HCT116 (cell line): ENCODE measurements around the gene EVL. TPM values are rescaled to one million over a fixed set of nuclear protein-coding genes. Genes with fewer than 3 reads are reported as not detected.

Source experiments
- ATAC-seq: fragments of 200-7000 bp; cut with Tn5 transposase; 2 replicates; pipeline ENCODE4 v1.9.1; 2020; ENCODE audit warnings: mild to moderate bottlenecking, moderate library complexity
- BruUV-seq: library from RNA; stranded (reverse); fragments of 400-500 nt; replicated peaks from 2 replicates; lab custom pipeline; 2021; lab: Mats Ljungman, UMichigan
- CTCF ChIA-PET: fragments of 300-600 bp; sonication (Branson Sonifier 250); formaldehyde crosslinking; loops from one replicate; lab custom pipeline; 2021; ENCODE audit warnings: antibody characterized with exemption; lab: Charles Lee
- POLR2A ChIA-PET: fragments of 300-600, 350-600 bp; sonication (Branson Sonifier 250); formaldehyde crosslinking; loops from one replicate; lab custom pipeline; 2021; ENCODE audit warnings: antibody characterized with exemption; lab: Charles Lee
- RAD21 ChIA-PET, 2 experiments: fragments of 300-600 bp; sonication (Branson Sonifier 250); formaldehyde crosslinking; loops; one replicate each; lab custom pipeline; 2023; ENCODE audit warnings: low total read pairs in 2 of 2; ENCODE audit not compliant: uncharacterized antibody in 2 of 2, unreplicated experiment in 2 of 2, low non-redundant PET in 1 of 2; lab: Charles Lee
- DNase-seq: peaks from one replicate; pipeline ENCODE4 v3.0.0-alpha.2; 2010; ENCODE audit warnings: low read depth, low spot score
- H2AFZ ChIP-seq: fragments of 200-600 bp; shearing (Covaris generic), sonication (generic); 2 replicates; pipeline ENCODE4 v1.6.1; 2017; ENCODE audit warnings: low read depth, mixed run types, mixed read lengths, antibody characterized with exemption, low read length; ENCODE audit not compliant: poor library complexity, severe bottlenecking
- H3K27ac ChIP-seq: 2 replicates; pipeline ENCODE4 v1.5.1; 2012; ENCODE audit warnings: low read depth, low read length
- H3K27me3 ChIP-seq: fragments of 200-600 bp; sonication (generic); 2 replicates; pipeline ENCODE4 v1.6.1; 2016; ENCODE audit warnings: mixed run types, low read length, mixed read lengths; ENCODE audit not compliant: insufficient read depth
- H3K36me3 ChIP-seq, 2 experiments: fragments of 200-500 bp in 1 of 2; fragments of 200-600 bp in 1 of 2; sonication (Bioruptor generic) in 1 of 2; sonication (generic) in 1 of 2; 2 replicates each; pipeline versions ENCODE4 v1.5.1 to v1.6.1; 2014 to 2016; ENCODE audit warnings: low read length in 2 of 2, inconsistent platforms in 1 of 2, mixed read lengths in 1 of 2, mixed run types in 1 of 2; ENCODE audit not compliant: insufficient read depth in 2 of 2, control insufficient read depth in 1 of 2
- H3K4me1 ChIP-seq, 2 experiments: fragments of 200-600 bp in 1 of 2; sonication (generic) in 1 of 2; 2 replicates each; pipeline versions ENCODE4 v1.5.1 to v1.6.1; 2012 to 2017; ENCODE audit warnings: low read length in 2 of 2, inconsistent platforms in 1 of 2, mild to moderate bottlenecking in 1 of 2, mixed read lengths in 1 of 2, mixed run types in 1 of 2, moderate library complexity in 1 of 2; ENCODE audit not compliant: insufficient read depth in 2 of 2, control insufficient read depth in 1 of 2
- H3K4me2 ChIP-seq: fragments of 200-600 bp; sonication (generic); 2 replicates; pipeline ENCODE4 v1.6.1; 2017; ENCODE audit warnings: mixed run types, low read length, mixed read lengths
- H3K4me3 ChIP-seq, 2 experiments: fragments of 200-600 bp in 1 of 2; sonication (generic) in 1 of 2; replicated peaks in 1 of 2; 2 replicates each; pipeline ENCODE4 v1.5.1; 2011 to 2016; ENCODE audit warnings: low read length in 2 of 2, control low read depth in 1 of 2, low read depth in 1 of 2, mild to moderate bottlenecking in 1 of 2, mixed read lengths in 1 of 2, mixed run types in 1 of 2
- H3K79me2 ChIP-seq: fragments of 200-600 bp; sonication (generic); 2 replicates; pipeline ENCODE4 v1.6.1; 2017; ENCODE audit warnings: mild to moderate bottlenecking, mixed run types, low read length, moderate library complexity, mixed read lengths; ENCODE audit not compliant: insufficient read depth
- H3K9ac ChIP-seq: fragments of 200-600 bp; sonication (generic); 2 replicates; pipeline ENCODE4 v1.6.1; 2016; ENCODE audit warnings: low read length, mixed read lengths
- H3K9me2 ChIP-seq: fragments of 200-600 bp; sonication (generic), shearing (Covaris generic); 2 replicates; pipeline ENCODE4 v1.6.1; 2017; ENCODE audit warnings: mixed run types, mild to moderate bottlenecking, moderate library complexity; ENCODE audit not compliant: insufficient read depth
- H3K9me3 ChIP-seq, 2 experiments: fragments of 200-500 bp in 1 of 2; fragments of 200-600 bp in 1 of 2; sonication (Bioruptor generic) in 1 of 2; sonication (generic) in 1 of 2; 2 replicates each; pipeline ENCODE4 v1.6.1; 2014 to 2017; ENCODE audit warnings: low read length in 2 of 2, mixed read lengths in 2 of 2, inconsistent platforms in 1 of 2, low read depth in 1 of 2, mild to moderate bottlenecking in 1 of 2, mixed run types in 1 of 2, moderate library complexity in 1 of 2; ENCODE audit not compliant: control insufficient read depth in 1 of 2, insufficient read depth in 1 of 2
- H4K20me1 ChIP-seq: fragments of 200-600 bp; sonication (generic), shearing (Covaris generic); 2 replicates; pipeline ENCODE4 v1.6.1; 2017; ENCODE audit warnings: mixed run types, mild to moderate bottlenecking, moderate library complexity; ENCODE audit not compliant: insufficient read depth
- ATF3 ChIP-seq: IDR thresholded peaks from 2 replicates; pipeline ENCODE4 v1.6.1; 2012
- CBX3 ChIP-seq: IDR thresholded peaks from 2 replicates; pipeline ENCODE4 v1.6.1; 2012; ENCODE audit warnings: low read depth
- EGR1 ChIP-seq: IDR thresholded peaks from 2 replicates; pipeline ENCODE4 v1.6.1; 2012; ENCODE audit warnings: low read depth
- EZH2 ChIP-seq: fragments of 200-600 bp; sonication (generic); IDR thresholded peaks from 2 replicates; pipeline ENCODE4 v1.6.1; 2017; ENCODE audit warnings: antibody characterized with exemption, mixed run types
- FOSL1 ChIP-seq: IDR thresholded peaks from 2 replicates; pipeline ENCODE4 v1.6.1; 2012; ENCODE audit warnings: low read depth
- JUND ChIP-seq: IDR thresholded peaks from 2 replicates; pipeline ENCODE4 v1.6.1; 2012
- MAX ChIP-seq: IDR thresholded peaks from 2 replicates; pipeline ENCODE4 v1.6.1; 2012
- SIN3A ChIP-seq: IDR thresholded peaks from 2 replicates; pipeline ENCODE4 v1.6.1; 2012; ENCODE audit warnings: low read depth
- SP1 ChIP-seq: IDR thresholded peaks from 2 replicates; pipeline ENCODE4 v1.6.1; 2012; ENCODE audit warnings: low read depth
- SRF ChIP-seq: IDR thresholded peaks from 2 replicates; pipeline ENCODE4 v1.6.1; 2012; ENCODE audit warnings: low read depth
- YY1 ChIP-seq: IDR thresholded peaks from 2 replicates; pipeline ENCODE4 v1.6.1; 2011; ENCODE audit warnings: low read length, low read depth, moderate library complexity, mild to moderate bottlenecking; ENCODE audit not compliant: insufficient replicate concordance; ENCODE audit errors: extremely low read depth
- ZFX ChIP-seq: fragments of 450-650 bp; IDR thresholded peaks from 2 replicates; pipeline ENCODE4 v1.6.1; 2017
- ZNF274 ChIP-seq: fragments of 200-500 bp; sonication (Bioruptor generic); IDR thresholded peaks from 2 replicates; pipeline ENCODE4 v1.6.1; 2014; ENCODE audit warnings: mild to moderate bottlenecking, low read depth, low read length, inconsistent platforms
- intact Hi-C: fragments of 100-400 bp; cut with micrococcal nuclease; formaldehyde crosslinking; loops from 2 replicates; pipeline ENCODE4 v1.10.0; 2022
- total RNA-seq: library from RNA; stranded (reverse); gene quantifications from one replicate; pipeline ENCODE4 v1.2.1, GENCODE V29; 2021; ENCODE audit not compliant: unreplicated experiment
- TF ChIP-seq, protein P1 (sequence below): IDR thresholded peaks from 2 replicates; pipeline ENCODE4 v1.6.1; 2012; ENCODE audit warnings: low read depth

EVL gene
- total RNA-seq, 1 experiment from 2014 or later = 19.9 TPM

- H3K9me3 ChIP-seq = no peaks in the 10 kb centered on the region
- TF ChIP-seq ZNF274 (no peak), SIN3A (no peak), ZFX (no peak)
- TF ChIP-seq, protein P1, sequence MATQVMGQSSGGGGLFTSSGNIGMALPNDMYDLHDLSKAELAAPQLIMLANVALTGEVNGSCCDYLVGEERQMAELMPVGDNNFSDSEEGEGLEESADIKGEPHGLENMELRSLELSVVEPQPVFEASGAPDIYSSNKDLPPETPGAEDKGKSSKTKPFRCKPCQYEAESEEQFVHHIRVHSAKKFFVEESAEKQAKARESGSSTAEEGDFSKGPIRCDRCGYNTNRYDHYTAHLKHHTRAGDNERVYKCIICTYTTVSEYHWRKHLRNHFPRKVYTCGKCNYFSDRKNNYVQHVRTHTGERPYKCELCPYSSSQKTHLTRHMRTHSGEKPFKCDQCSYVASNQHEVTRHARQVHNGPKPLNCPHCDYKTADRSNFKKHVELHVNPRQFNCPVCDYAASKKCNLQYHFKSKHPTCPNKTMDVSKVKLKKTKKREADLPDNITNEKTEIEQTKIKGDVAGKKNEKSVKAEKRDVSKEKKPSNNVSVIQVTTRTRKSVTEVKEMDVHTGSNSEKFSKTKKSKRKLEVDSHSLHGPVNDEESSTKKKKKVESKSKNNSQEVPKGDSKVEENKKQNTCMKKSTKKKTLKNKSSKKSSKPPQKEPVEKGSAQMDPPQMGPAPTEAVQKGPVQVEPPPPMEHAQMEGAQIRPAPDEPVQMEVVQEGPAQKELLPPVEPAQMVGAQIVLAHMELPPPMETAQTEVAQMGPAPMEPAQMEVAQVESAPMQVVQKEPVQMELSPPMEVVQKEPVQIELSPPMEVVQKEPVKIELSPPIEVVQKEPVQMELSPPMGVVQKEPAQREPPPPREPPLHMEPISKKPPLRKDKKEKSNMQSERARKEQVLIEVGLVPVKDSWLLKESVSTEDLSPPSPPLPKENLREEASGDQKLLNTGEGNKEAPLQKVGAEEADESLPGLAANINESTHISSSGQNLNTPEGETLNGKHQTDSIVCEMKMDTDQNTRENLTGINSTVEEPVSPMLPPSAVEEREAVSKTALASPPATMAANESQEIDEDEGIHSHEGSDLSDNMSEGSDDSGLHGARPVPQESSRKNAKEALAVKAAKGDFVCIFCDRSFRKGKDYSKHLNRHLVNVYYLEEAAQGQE = no peak
- ChIA-PET RAD21 (no interaction called here), CTCF (interaction anchor here (0.8 kb wide), 1 partner anchor 8 kb away, joined by 3 read pairs; no protein-coding TSS in a partner anchor), POLR2A (no interaction called here)
- no peak overlapping the region for H3K4me2 ChIP-seq
- no peaks in the 10 kb centered on the region for H3K36me3 ChIP-seq
- H3K9ac ChIP-seq = no peak overlapping the region
- DNase-seq (no peak), ATAC-seq (no peak)
- no TSS peak for BruUV-seq
- no peaks in the 10 kb centered on the region for H3K9me2 ChIP-seq
- no peaks in the 10 kb centered on the region for H4K20me1 ChIP-seq
- peaks cover 0 to 7% of the 10 kb centered on the region in 2 experiments; a peak in 2 of 4 replicates for H3K4me1 ChIP-seq
- intact Hi-C loops = no loop called here
- H3K79me2 ChIP-seq = no peaks in the 10 kb centered on the region
- H2AFZ ChIP-seq = no peak overlapping the region
- no peaks in the 10 kb centered on the region for H3K27me3 ChIP-seq
- H3K4me3 ChIP-seq = no peak overlapping the region
- H3K27ac ChIP-seq = no peak overlapping the region
These were observed 47.7 kb upstream of the EVL start for GRCh38 chr14:100017553-100017952.

- intact Hi-C loops = no loop called here
- ATAC-seq (no peak), DNase-seq (no peak)
- Histone ChIP-seq H3K4me2 (no peak overlapping the region), H3K9me2 (no peaks in the 10 kb centered on the region), H2AFZ (no peak overlapping the region), H3K4me1 (peaks cover 0 to 7% of the 10 kb centered on the region in 2 experiments; a peak in 2 of 4 replicates), H3K9me3 (no peaks in the 10 kb centered on the region), H3K27ac (no peak overlapping the region), H4K20me1 (no peaks in the 10 kb centered on the region), H3K4me3 (no peak overlapping the region), H3K9ac (no peak overlapping the region), H3K36me3 (no peaks in the 10 kb centered on the region), H3K79me2 (no peaks in the 10 kb centered on the region), H3K27me3 (no peaks in the 10 kb centered on the region)
- BruUV-seq = no TSS peak
- ChIA-PET RAD21 (no interaction called here), CTCF (no interaction called here), POLR2A (no interaction called here)
- TF ChIP-seq EZH2 = no peak
- no peak for TF ChIP-seq YY1
- TF ChIP-seq JUND = no peak
- TF ChIP-seq, protein P1 = no peak
- no peak for TF ChIP-seq SP1
- no peak for TF ChIP-seq FOSL1
- TF ChIP-seq SIN3A = no peak
- TF ChIP-seq CBX3 = no peak
- TF ChIP-seq MAX = no peak
- no peak for TF ChIP-seq SRF
- no peak for TF ChIP-seq EGR1
- TF ChIP-seq ZNF274 = no peak
- no peak for TF ChIP-seq ATF3
These were observed 47.2 kb upstream of the EVL start for GRCh38 chr14:100018054-100018453.
